K562 (cell line): Measurements from ENCODE around the gene ERMARD. TPM values are rescaled to one million over a fixed set of nuclear protein-coding genes. Genes with fewer than 3 reads are reported as not detected.

Source experiments
- ATAC-seq: fragments of 200-7000 bp; cut with Tn5 transposase; 3 replicates; pipeline ENCODE4 v1.9.1; 2020; ENCODE audit warnings: moderate library complexity
- BruUV-seq: library from RNA; stranded (reverse); fragments of 400-500 nt; replicated peaks from 2 replicates; lab custom pipeline; 2021; lab: Mats Ljungman, UMichigan
- CTCF ChIA-PET: fragments of 300-600 bp; formaldehyde crosslinking; extraction: SDS; loops from one replicate; lab custom pipeline; 2021; ENCODE audit warnings: low intra/inter-chr PET ratio; lab: Yijun Ruan, JAX
- POLR2A ChIA-PET: fragments of 300-600, 350-650 bp; sonication (Branson Sonifier 250); formaldehyde crosslinking; extraction: SDS; loops from one replicate; lab custom pipeline; 2021; ENCODE audit warnings: antibody characterized with exemption, inconsistent platforms; lab: Yijun Ruan, JAX
- DNase-seq, 4 experiments: peaks; one replicate each; pipeline versions ENCODE4 v3.0.0 to v3.0.0-alpha.2; 2011 to 2018; ENCODE audit warnings: low spot score in 3 of 4, mixed read lengths in 3 of 4; ENCODE audit errors: extremely low read depth in 1 of 4
- FAIRE-seq: peaks from 2 replicates; lab custom pipeline; 2011; peaks lifted over from hg19 to GRCh38; lab: Jason Lieb, UNC
- H2AFZ ChIP-seq: 2 replicates; pipeline ENCODE4 v1.6.0; 2011; ENCODE audit warnings: low read depth, low read length, control low read depth, inconsistent platforms
- H3K27ac ChIP-seq: fragments of 200-600 bp; 3 replicates; pipeline ENCODE4 v1.8.0; 2011; ENCODE audit warnings: low read depth, mild to moderate bottlenecking, control low read depth, inconsistent platforms, low read length, moderate library complexity, mixed read lengths; ENCODE audit errors: extremely low read depth
- H3K27me3 ChIP-seq, 2 experiments: fragments of 300-600 bp in 1 of 2; 2 replicates in 1 of 2; 3 replicates in 1 of 2; pipeline versions ENCODE4 v1.6.0 to v1.8.0; 2011; ENCODE audit warnings: inconsistent platforms in 2 of 2, low read length in 2 of 2, mild to moderate bottlenecking in 1 of 2, mixed read lengths in 1 of 2, moderate library complexity in 1 of 2; ENCODE audit not compliant: control insufficient read depth in 2 of 2, insufficient read depth in 2 of 2
- H3K36me3 ChIP-seq: fragments of 300-600 bp; 3 replicates; pipeline ENCODE4 v1.8.0; 2011; ENCODE audit warnings: mild to moderate bottlenecking, low read length, inconsistent platforms; ENCODE audit not compliant: control insufficient read depth, insufficient read depth
- H3K4me1 ChIP-seq, 2 experiments: fragments of 200-600 bp in 1 of 2; replicated peaks in 1 of 2; 2 replicates in 1 of 2; 3 replicates in 1 of 2; pipeline versions ENCODE4 v1.5.1 to v1.8.0; 2011; ENCODE audit warnings: inconsistent platforms in 2 of 2, low read length in 2 of 2, mild to moderate bottlenecking in 1 of 2, mixed read lengths in 1 of 2, moderate library complexity in 1 of 2; ENCODE audit not compliant: control insufficient read depth in 2 of 2, insufficient read depth in 2 of 2
- H3K4me2 ChIP-seq: 2 replicates; pipeline ENCODE4 v1.6.1; 2011; ENCODE audit warnings: low read length, control low read depth, inconsistent platforms, mixed read lengths; ENCODE audit not compliant: insufficient read depth
- H3K4me3 ChIP-seq: fragments of 200-600 bp; sonication (generic), shearing (Covaris generic); 2 replicates; pipeline ENCODE4 v1.5.1; 2016; ENCODE audit warnings: control low read depth, inconsistent platforms
- H3K79me2 ChIP-seq: fragments of 200-600 bp; 3 replicates; pipeline ENCODE4 v1.8.0; 2011; ENCODE audit warnings: low read length, inconsistent platforms; ENCODE audit not compliant: control insufficient read depth, insufficient read depth
- H3K9ac ChIP-seq, 2 experiments: 2 replicates each; pipeline versions ENCODE4 v1.6.0 to v1.6.1; 2011; ENCODE audit warnings: low read depth in 2 of 2, low read length in 2 of 2, control low read depth in 1 of 2, inconsistent platforms in 1 of 2, mild to moderate bottlenecking in 1 of 2, mixed read lengths in 1 of 2; ENCODE audit not compliant: insufficient read depth in 1 of 2
- H3K9me1 ChIP-seq: one replicate; pipeline ENCODE4 v1.6.0; 2011; ENCODE audit warnings: inconsistent platforms, mild to moderate bottlenecking, low read length, moderate library complexity; ENCODE audit not compliant: control insufficient read depth, insufficient read depth
- H3K9me3 ChIP-seq: replicated peaks from 2 replicates; pipeline ENCODE4 v1.5.1; 2011; ENCODE audit warnings: low read depth, low read length, inconsistent platforms; ENCODE audit not compliant: control insufficient read depth, insufficient read depth
- H4K20me1 ChIP-seq: replicated peaks from 2 replicates; pipeline ENCODE4 v1.6.1; 2011; ENCODE audit warnings: low read length, inconsistent platforms, mixed read lengths; ENCODE audit not compliant: control insufficient read depth, insufficient read depth
- BACH1 ChIP-seq: fragments of 200-800 bp; sonication (Bioruptor generic); IDR thresholded peaks from 2 replicates; pipeline ENCODE4 v1.6.1; 2016; ENCODE audit warnings: missing genetic modification characterization, missing compliant biosample characterization
- BRD4 ChIP-seq: fragments of 200-600 bp; sonication (generic); IDR thresholded peaks from 2 replicates; pipeline ENCODE4 v1.6.1; 2017; ENCODE audit warnings: inconsistent platforms
- FIP1L1 ChIP-seq: fragments of 200-400 bp; formaldehyde crosslinking; IDR thresholded peaks from 2 replicates; pipeline ENCODE4 v1.6.1; 2018; ENCODE audit warnings: mild to moderate bottlenecking, low read depth, low read length; ENCODE audit not compliant: poor library complexity, severe bottlenecking
- HDGF ChIP-seq: fragments of 450-650 bp; IDR thresholded peaks from 2 replicates; pipeline ENCODE4 v1.6.1; 2016
- HMBOX1 ChIP-seq: sonication (generic); IDR thresholded peaks from 2 replicates; pipeline ENCODE4 v1.6.1; 2016
- KDM2B ChIP-seq: fragments of 250-450 bp; sonication (Bioruptor Pico); IDR thresholded peaks from 2 replicates; pipeline ENCODE4 v1.8.0; 2021; ENCODE audit warnings: mild to moderate bottlenecking, moderate library complexity
- MTA2 ChIP-seq: fragments of 450-650 bp; IDR thresholded peaks from 2 replicates; pipeline ENCODE4 v1.6.1; 2016; ENCODE audit warnings: low read depth
- NBN ChIP-seq: fragments of 450-650 bp; IDR thresholded peaks from 2 replicates; pipeline ENCODE4 v1.6.1; 2016; ENCODE audit warnings: low read depth, mild to moderate bottlenecking
- NCOA4 ChIP-seq: fragments of 450-650 bp; IDR thresholded peaks from 2 replicates; pipeline ENCODE4 v1.6.1; 2018; ENCODE audit warnings: mild to moderate bottlenecking; ENCODE audit not compliant: partially characterized antibody
- POLR2AphosphoS2 ChIP-seq: IDR thresholded peaks from 2 replicates; pipeline ENCODE4 v1.6.1; 2012; ENCODE audit warnings: low read length, improper control_type of control experiment
- SMAD4 ChIP-seq: fragments of 250-450 bp; sonication (Bioruptor Pico); conservative IDR thresholded peaks from 2 replicates; pipeline ENCODE4 v1.8.0; 2021; ENCODE audit warnings: inconsistent platforms, mild to moderate bottlenecking, moderate library complexity
- SOX6 ChIP-seq: fragments of 450-650 bp; IDR thresholded peaks from 2 replicates; pipeline ENCODE4 v1.6.1; 2014; ENCODE audit warnings: mild to moderate bottlenecking
- TARDBP ChIP-seq: fragments of 450-650 bp; IDR thresholded peaks from 2 replicates; pipeline ENCODE4 v1.6.1; 2016
- TEAD2 ChIP-seq: fragments of 450-650 bp; IDR thresholded peaks from 2 replicates; pipeline ENCODE4 v1.6.1; 2016; ENCODE audit warnings: missing genetic modification characterization, control low read depth, missing compliant biosample characterization
- ZBTB5 ChIP-seq: fragments of 450-650 bp; IDR thresholded peaks from 2 replicates; pipeline ENCODE4 v1.6.1; 2017; ENCODE audit warnings: antibody characterized with exemption
- ZFP36 ChIP-seq: fragments of 150-350 bp; IDR thresholded peaks from 2 replicates; pipeline ENCODE4 v1.6.1; 2018; ENCODE audit warnings: low read length, low read depth; ENCODE audit not compliant: partially characterized antibody
- ZNF12 ChIP-seq: sonication (generic); formaldehyde crosslinking; IDR thresholded peaks from 2 replicates; pipeline ENCODE4 v1.4.0; 2020; ENCODE audit warnings: mild to moderate bottlenecking, missing genetic modification reagents
- WGBS: fragments of 100-300 bp; shearing (Covaris generic); methylation state at CpG from one replicate; pipeline ENCODE4 v1.1.6; 2016; ENCODE audit warnings: low coverage, mixed read lengths; ENCODE audit not compliant: insufficient coverage; ENCODE audit errors: missing lambda C conversion rate; 5-methylcytosine and 5-hydroxymethylcytosine counted together
- in situ Hi-C: fragments of 300-500 bp; cut with MboI; formaldehyde crosslinking; loops from 4 replicates; pipeline ENCODE4 v1.15.0; 2018; ENCODE audit warnings: inconsistent platforms, mixed read lengths
- intact Hi-C: fragments of 100-400 bp; cut with micrococcal nuclease; formaldehyde crosslinking; loops from 2 replicates; pipeline ENCODE4 v1.14.2; 2022
- polyA plus RNA-seq, 8 experiments: library from polyadenylated mRNA; depleted of rRNA in 4 of 8; stranded (reverse) in 5 of 8; unstranded in 3 of 8; fragments of >200 nt; fragmentation: Nextera tagmentation in 2 of 8; fragmentation: Illumina TruSeq in 1 of 8; extraction: Ambion mirVana in 2 of 8; extraction: Trizol in 1 of 8; gene quantifications; 2 replicates each; pipeline versions ENCODE4 v1.2.1 to v1.2.3, GENCODE V29; 2011 to 2014; ENCODE audit warnings: inconsistent platforms in 1 of 8, missing spikeins in 1 of 8
- total RNA-seq, 7 experiments: library from RNA; depleted of rRNA in 6 of 7; stranded (reverse); fragments of >200 nt in 6 of 7; fragmentation: Illumina TruSeq in 2 of 7; extraction: Trizol in 2 of 7; gene quantifications; 2 replicates each; pipeline versions ENCODE4 v1.2.1 to v1.2.3, GENCODE V29; 2011 to 2021; ENCODE audit warnings: low replicate concordance in 1 of 7
- TF ChIP-seq, protein P1 (sequence below): fragments of 450-650 bp; IDR thresholded peaks from 2 replicates; pipeline ENCODE4 v1.7.1; 2018; ENCODE audit warnings: mild to moderate bottlenecking, low read depth; ENCODE audit not compliant: partially characterized antibody

ERMARD gene
- total and polyA plus RNA-seq, 9 of the 15 experiments (the other 6 are each of a cell fraction or from before 2014, with no cell fraction given): 14.5 to 68.6 (median 27.7) TPM

DNA sequence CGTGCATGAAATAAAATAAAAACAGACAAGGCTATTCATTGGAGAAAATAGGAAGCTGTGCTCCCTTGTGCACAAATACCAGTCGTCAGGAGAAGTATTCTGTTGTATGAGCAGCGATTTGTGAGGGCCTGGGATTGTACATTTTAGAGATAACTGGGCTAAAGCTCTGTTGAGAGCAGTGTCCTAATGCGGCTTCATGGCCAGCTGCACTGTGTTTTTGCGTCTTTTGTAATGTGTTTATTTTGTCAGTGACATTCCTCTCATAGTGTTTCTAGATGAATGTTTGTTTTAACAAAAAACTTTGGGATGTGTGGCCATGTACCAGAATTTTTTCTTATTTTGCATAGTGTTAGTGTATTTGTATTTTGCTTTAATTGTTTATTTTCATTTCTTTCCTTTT, 14.8 kb downstream of the ERMARD start (continued):
- TF ChIP-seq ZNF12 (no peak), MTA2 (no peak), TARDBP (no peak), BRD4 (no peak), KDM2B (CRISPR knock-in tag) (no peak), BACH1 (tag) (no peak)

- ATAC-seq (no peak), FAIRE-seq (peak; percentile 63), DNase-seq (no peak)
- H3K9ac ChIP-seq: no peak overlapping the region
- H3K4me3 ChIP-seq: no peak overlapping the region
- no peaks in the 10 kb centered on the region for H3K4me1 ChIP-seq
- H2AFZ ChIP-seq: no peak overlapping the region
- no peaks in the 10 kb centered on the region for H3K9me1 ChIP-seq
- ChIA-PET POLR2A (no interaction called here), CTCF (no interaction called here)
- no peak overlapping the region for H3K4me2 ChIP-seq
- H3K79me2 ChIP-seq: no peaks in the 10 kb centered on the region
- no peak overlapping the region for H3K27ac ChIP-seq
- WGBS: 84% methylated on average over 13 of the region's 13 CpGs
- intact Hi-C loops (no loop called here), in situ Hi-C loops (no loop called here)
- no peaks in the 10 kb centered on the region for H3K9me3 ChIP-seq
- H3K36me3 ChIP-seq: peaks cover 60% of the 10 kb centered on the region
- no TSS peak for BruUV-seq
- H4K20me1 ChIP-seq: no peaks in the 10 kb centered on the region
- no peaks in the 10 kb centered on the region for H3K27me3 ChIP-seq
- TF ChIP-seq FIP1L1 (no peak), HDGF (0 out of 2 replicates have a peak, but pooled peaks have one; percentile 53), SMAD4 (CRISPR knock-in tag) (no peak), ZFP36 (no peak), TEAD2 (tag) (no peak), NCOA4 (no peak), ZBTB5 (no peak), HMBOX1 (no peak), NBN (no peak), SOX6 (no peak), POLR2AphosphoS2 (no peak)
- TF ChIP-seq, protein P1, sequence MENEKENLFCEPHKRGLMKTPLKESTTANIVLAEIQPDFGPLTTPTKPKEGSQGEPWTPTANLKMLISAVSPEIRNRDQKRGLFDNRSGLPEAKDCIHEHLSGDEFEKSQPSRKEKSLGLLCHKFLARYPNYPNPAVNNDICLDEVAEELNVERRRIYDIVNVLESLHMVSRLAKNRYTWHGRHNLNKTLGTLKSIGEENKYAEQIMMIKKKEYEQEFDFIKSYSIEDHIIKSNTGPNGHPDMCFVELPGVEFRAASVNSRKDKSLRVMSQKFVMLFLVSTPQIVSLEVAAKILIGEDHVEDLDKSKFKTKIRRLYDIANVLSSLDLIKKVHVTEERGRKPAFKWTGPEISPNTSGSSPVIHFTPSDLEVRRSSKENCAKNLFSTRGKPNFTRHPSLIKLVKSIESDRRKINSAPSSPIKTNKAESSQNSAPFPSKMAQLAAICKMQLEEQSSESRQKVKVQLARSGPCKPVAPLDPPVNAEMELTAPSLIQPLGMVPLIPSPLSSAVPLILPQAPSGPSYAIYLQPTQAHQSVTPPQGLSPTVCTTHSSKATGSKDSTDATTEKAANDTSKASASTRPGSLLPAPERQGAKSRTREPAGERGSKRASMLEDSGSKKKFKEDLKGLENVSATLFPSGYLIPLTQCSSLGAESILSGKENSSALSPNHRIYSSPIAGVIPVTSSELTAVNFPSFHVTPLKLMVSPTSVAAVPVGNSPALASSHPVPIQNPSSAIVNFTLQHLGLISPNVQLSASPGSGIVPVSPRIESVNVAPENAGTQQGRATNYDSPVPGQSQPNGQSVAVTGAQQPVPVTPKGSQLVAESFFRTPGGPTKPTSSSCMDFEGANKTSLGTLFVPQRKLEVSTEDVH: no peak
Measured at GRCh38 chr6:169766921-169767736, 15.7 kb downstream of the ERMARD start.
